ENCODE results near the gene EP400.

GRCh38 chr12:132062481-132062880 lies 112.7 kb downstream of the EP400 start:
- TF ChIP-seq, protein P1, sequence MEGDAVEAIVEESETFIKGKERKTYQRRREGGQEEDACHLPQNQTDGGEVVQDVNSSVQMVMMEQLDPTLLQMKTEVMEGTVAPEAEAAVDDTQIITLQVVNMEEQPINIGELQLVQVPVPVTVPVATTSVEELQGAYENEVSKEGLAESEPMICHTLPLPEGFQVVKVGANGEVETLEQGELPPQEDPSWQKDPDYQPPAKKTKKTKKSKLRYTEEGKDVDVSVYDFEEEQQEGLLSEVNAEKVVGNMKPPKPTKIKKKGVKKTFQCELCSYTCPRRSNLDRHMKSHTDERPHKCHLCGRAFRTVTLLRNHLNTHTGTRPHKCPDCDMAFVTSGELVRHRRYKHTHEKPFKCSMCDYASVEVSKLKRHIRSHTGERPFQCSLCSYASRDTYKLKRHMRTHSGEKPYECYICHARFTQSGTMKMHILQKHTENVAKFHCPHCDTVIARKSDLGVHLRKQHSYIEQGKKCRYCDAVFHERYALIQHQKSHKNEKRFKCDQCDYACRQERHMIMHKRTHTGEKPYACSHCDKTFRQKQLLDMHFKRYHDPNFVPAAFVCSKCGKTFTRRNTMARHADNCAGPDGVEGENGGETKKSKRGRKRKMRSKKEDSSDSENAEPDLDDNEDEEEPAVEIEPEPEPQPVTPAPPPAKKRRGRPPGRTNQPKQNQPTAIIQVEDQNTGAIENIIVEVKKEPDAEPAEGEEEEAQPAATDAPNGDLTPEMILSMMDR (IDR thresholded peaks at IDR 0.05; ENCODE audit: insufficient read depth, low read length, poor library complexity, severe bottlenecking): no peak
- no peak for TF ChIP-seq EZH2phosphoT487 (conservative IDR thresholded peaks at IDR 0.05; ENCODE audit: low read length)
